GM18951 (cell line): ENCODE data around the gene CAPG.
"Not testable (repeated sequence)": the region's sequence is repeated elsewhere in the genome, so short reads cannot be mapped to it uniquely, and the experiment has no call there.

Source experiments
- POLR2A ChIP-seq: IDR thresholded peaks from 4 replicates; pipeline ENCODE4 v1.6.1; 2011; ENCODE audit warnings: mild to moderate bottlenecking; ENCODE audit not compliant: insufficient read length, insufficient read depth; ENCODE audit errors: extremely low read depth
- in situ Hi-C: fragments of 300-500 bp; cut with MboI; formaldehyde crosslinking; loops from one replicate; pipeline ENCODE4 v1.12.0; 2022; ENCODE audit warnings: low sequenced_read_pairs, mixed read lengths, inconsistent platforms; ENCODE audit not compliant: unreplicated experiment

The CAPG gene

GRCh38 chr2:85393836-85394235 is 16.3 kb downstream of the CAPG start:
- in situ Hi-C loops, result no loop called here
- no peak for TF ChIP-seq POLR2A

- TF ChIP-seq POLR2A, result no peak
- in situ Hi-C loops, result no loop called here
Measured at GRCh38 chr2:85390941-85391669, 19.1 kb downstream of the CAPG start.

- TF ChIP-seq POLR2A, result no peak
- in situ Hi-C loops, result no loop called here
Measured at GRCh38 chr2:85388878-85389538, 21.2 kb downstream of the CAPG start.

GRCh38 chr2:85387754-85388153 is 22.4 kb downstream of the CAPG start:
- no peak for TF ChIP-seq POLR2A
- in situ Hi-C loops, result no loop called here

- no peak for TF ChIP-seq POLR2A
Measured at GRCh38 chr2:85385746-85386145, 24.4 kb downstream of the CAPG start.

GRCh38 chr2:85383850-85384249 is 26.3 kb downstream of the CAPG start:
- TF ChIP-seq POLR2A, result no peak
- in situ Hi-C loops, result no loop called here

More at GRCh38 chr2:85385746-85386145, 24.4 kb downstream of the CAPG start:
- in situ Hi-C loops, result no loop called here

- in situ Hi-C loops, result not testable (repeated sequence)
Measured at GRCh38 chr2:85383151-85383550, 27.0 kb downstream of the CAPG start.

GRCh38 chr2:85380048-85380447 is 30.1 kb downstream of the CAPG start:
- in situ Hi-C loops, result no loop called here
- no peak for TF ChIP-seq POLR2A

GRCh38 chr2:85378257-85378656 is 31.9 kb downstream of the CAPG start:
- in situ Hi-C loops, result no loop called here
- no peak for TF ChIP-seq POLR2A

- in situ Hi-C loops, result no loop called here
- no peak for TF ChIP-seq POLR2A
Measured at GRCh38 chr2:85377083-85377482, 33.1 kb downstream of the CAPG start.

GRCh38 chr2:85376291-85377065 is 33.7 kb downstream of the CAPG start:
- TF ChIP-seq POLR2A, result no peak
- in situ Hi-C loops, result no loop called here

- TF ChIP-seq POLR2A, result no peak
- in situ Hi-C loops, result no loop called here
Measured at GRCh38 chr2:85371045-85371444, 39.1 kb downstream of the CAPG start.

GRCh38 chr2:85369500-85369899 is 40.7 kb downstream of the CAPG start:
- TF ChIP-seq POLR2A, result no peak
- in situ Hi-C loops, result no loop called here

GRCh38 chr2:85368921-85369320 is 41.2 kb downstream of the CAPG start:
- in situ Hi-C loops, result no loop called here
- TF ChIP-seq POLR2A, result no peak
